Measurements from ENCODE around the gene COL1A1.

Gene COL1A1

GRCh38 chr17:50175035-50175807, 26.2 kb downstream of the COL1A1 start:
- no peak for TF ChIP-seq CTCF (IDR thresholded peaks at IDR 0.05)

GRCh38 chr17:50174444-50174843, 27.0 kb downstream of the COL1A1 start:
- no peak for TF ChIP-seq CTCF (IDR thresholded peaks at IDR 0.05)

GRCh38 chr17:50173335-50173941, 28.0 kb downstream of the COL1A1 start:
- TF ChIP-seq CTCF (IDR thresholded peaks at IDR 0.05): no peak

GRCh38 chr17:50172936-50173334, 28.5 kb downstream of the COL1A1 start:
- TF ChIP-seq CTCF (IDR thresholded peaks at IDR 0.05): no peak

- no peak for TF ChIP-seq CTCF (IDR thresholded peaks at IDR 0.05)
Measured at GRCh38 chr17:50172130-50172529, 29.3 kb downstream of the COL1A1 start.

- TF ChIP-seq CTCF (IDR thresholded peaks at IDR 0.05): no peak
Measured at GRCh38 chr17:50171371-50172071, 29.9 kb downstream of the COL1A1 start.

- no peak for TF ChIP-seq CTCF (IDR thresholded peaks at IDR 0.05)
Measured at GRCh38 chr17:50170662-50171370, 30.6 kb downstream of the COL1A1 start.
